Astrocyte of the cerebellum (primary cell): ENCODE results near the gene NOSIP.
"Not testable (repeated sequence)": the region's sequence is repeated elsewhere in the genome, so short reads cannot be mapped to it uniquely, and the experiment has no call there.

ENCODE experiments used
- DNase-seq: peaks from one replicate; pipeline ENCODE4 v3.0.0-alpha.2; 2011; ENCODE audit warnings: low read depth
- H3K4me3 ChIP-seq: 2 replicates; pipeline ENCODE4 v1.5.1; 2011; ENCODE audit warnings: mild to moderate bottlenecking, low read depth, low read length, moderate library complexity
- CTCF ChIP-seq: IDR thresholded peaks from 2 replicates; pipeline ENCODE4 v1.5.1; 2012; ENCODE audit warnings: low read length, low read depth, moderate library complexity, mild to moderate bottlenecking; ENCODE audit errors: missing control alignments
- in situ Hi-C: cut with HindIII; loops from 2 replicates; pipeline ENCODE4 v1.10.0; 2017; ENCODE audit warnings: low sequenced_read_pairs

NOSIP gene, protein sequence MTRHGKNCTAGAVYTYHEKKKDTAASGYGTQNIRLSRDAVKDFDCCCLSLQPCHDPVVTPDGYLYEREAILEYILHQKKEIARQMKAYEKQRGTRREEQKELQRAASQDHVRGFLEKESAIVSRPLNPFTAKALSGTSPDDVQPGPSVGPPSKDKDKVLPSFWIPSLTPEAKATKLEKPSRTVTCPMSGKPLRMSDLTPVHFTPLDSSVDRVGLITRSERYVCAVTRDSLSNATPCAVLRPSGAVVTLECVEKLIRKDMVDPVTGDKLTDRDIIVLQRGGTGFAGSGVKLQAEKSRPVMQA

DNA sequence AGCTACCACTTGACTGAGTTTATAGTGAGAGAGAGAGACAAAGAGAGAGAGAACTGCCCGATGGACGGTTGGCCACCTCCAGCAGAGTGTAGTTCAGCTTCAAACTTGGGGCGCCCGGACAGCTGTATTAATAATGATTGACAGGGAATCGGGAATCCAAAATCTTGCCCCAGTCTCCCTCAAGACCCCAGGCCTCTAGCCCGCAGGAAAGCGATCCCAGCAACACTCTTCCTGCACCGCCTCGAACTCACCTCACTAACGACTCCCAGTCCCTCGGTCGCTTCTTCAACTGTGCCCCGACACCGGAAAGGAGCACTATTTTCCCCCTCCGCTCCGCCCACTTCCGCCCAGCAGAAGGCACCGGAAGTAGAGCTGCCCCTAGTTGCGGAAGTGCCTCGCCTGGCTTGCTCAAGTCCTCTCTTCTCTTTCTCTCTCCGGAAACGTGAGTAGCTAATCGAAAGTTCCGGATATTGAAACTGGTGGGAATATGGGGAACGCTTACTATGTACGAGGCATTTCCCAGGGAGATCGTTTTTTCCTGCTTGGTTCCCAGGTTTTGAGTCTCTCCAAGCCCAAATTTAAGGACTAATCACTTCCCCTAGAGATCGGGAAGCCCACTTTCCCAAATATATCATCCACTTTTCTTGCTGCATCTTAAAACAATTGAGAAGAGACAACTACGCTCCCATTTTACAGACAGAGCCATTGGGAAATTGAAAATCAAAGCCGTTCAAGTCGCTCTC is at the start of gene NOSIP:
Gene NOSIP (minus strand): TSS at position 293 of the 743 bp plus-strand sequence. CDS start 19,865 bp downstream, outside the sequence.
- no peak for TF ChIP-seq CTCF
- in situ Hi-C loops, result no loop called here

GRCh38 chr19:49629659-49630058 is 49.3 kb upstream of the NOSIP start:
- DNase-seq, result no peak
- no peak for TF ChIP-seq CTCF
- in situ Hi-C loops, result no loop called here
- H3K4me3 ChIP-seq, result no peak overlapping the region

More for the DNA sequence above, at the start of gene NOSIP:
- H3K4me3 ChIP-seq, result peak within 1 kb of the TSS; percentile 93
- peak; percentile 95 for DNase-seq

GRCh38 chr19:49626226-49626625 is 45.9 kb upstream of the NOSIP start:
- TF ChIP-seq CTCF, result no peak
- in situ Hi-C loops, result no loop called here
- no peak for DNase-seq
- H3K4me3 ChIP-seq, result no peak overlapping the region

- no peak overlapping the region for H3K4me3 ChIP-seq
- in situ Hi-C loops, result no loop called here
- no peak for DNase-seq
- TF ChIP-seq CTCF, result no peak
These were observed 44.9 kb upstream of the NOSIP start for GRCh38 chr19:49624967-49625910.

DNA sequence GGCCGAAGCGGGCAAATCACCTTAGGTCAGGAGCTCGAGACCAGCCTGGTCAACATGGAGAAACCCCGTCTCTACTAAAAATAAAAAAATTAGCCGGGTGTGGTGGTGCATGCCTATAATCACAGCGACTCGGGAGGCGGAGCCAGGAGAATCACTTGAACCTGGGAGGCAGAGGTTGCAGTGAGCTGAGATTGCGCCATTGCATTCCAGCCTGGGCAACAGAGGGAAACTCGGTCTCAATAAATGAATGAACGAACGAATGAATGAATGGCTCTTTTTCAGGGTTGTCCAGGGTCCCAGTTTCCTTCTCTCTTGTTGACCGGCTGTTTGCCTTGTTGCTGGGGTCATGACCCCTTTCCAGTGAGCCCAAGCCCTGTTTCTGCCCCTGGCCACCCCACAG is 37.5 kb upstream of the NOSIP start:
- H3K4me3 ChIP-seq, in situ Hi-C loops, DNase-seq: not testable (repeated sequence)

DNA sequence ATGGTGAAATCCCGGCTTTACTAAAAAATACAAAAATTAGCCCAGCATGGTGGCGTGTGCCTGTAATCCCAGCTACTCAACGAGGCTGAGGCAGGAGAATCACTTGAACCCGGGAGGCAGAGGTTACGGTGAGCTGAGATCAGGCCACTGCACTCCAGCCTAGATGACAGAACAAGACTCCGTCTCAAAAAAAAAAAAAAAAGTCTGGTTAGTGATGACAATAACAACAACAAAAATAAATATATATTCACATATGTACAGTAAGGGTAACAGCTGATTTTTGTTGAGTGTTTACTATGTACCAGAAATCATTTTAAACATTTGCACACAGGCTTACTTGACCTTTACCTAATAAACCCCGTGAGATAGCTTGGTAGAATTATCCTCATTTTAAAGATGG is 36.6 kb upstream of the NOSIP start:
- no peak for DNase-seq
- no peak overlapping the region for H3K4me3 ChIP-seq
- TF ChIP-seq CTCF, result no peak
- in situ Hi-C loops, result no loop called here
